GM23338 (cell line): ENCODE results near the gene TRPM1. TPM values are rescaled to one million over a fixed set of nuclear protein-coding genes. Genes with fewer than 3 reads are reported as not detected.

Experiments used
- ATAC-seq: fragments of 200-7000 bp; cut with Tn5 transposase; 3 replicates; pipeline ENCODE4 v1.9.1; 2020
- DNase-seq: peaks from one replicate; pipeline ENCODE4 v3.0.0-alpha.2; 2015; ENCODE audit warnings: low spot score
- H2AFZ ChIP-seq: fragments of 200-600 bp; sonication (generic); 2 replicates; pipeline ENCODE4 v1.8.0; 2016; ENCODE audit warnings: antibody characterized with exemption, mild to moderate bottlenecking, moderate library complexity
- H3F3A ChIP-seq: fragments of 200-600 bp; sonication (generic); replicated peaks from 2 replicates; pipeline ENCODE4 v1.8.0; 2017; ENCODE audit warnings: antibody characterized with exemption, mixed run types, low read depth
- H3K27ac ChIP-seq: fragments of 200-600 bp; sonication (generic); 2 replicates; pipeline ENCODE4 v1.6.1; 2016; ENCODE audit warnings: low read depth
- H3K27me3 ChIP-seq: fragments of 200-600 bp; sonication (generic); 2 replicates; pipeline ENCODE4 v1.8.0; 2016; ENCODE audit warnings: mild to moderate bottlenecking, mixed run types, moderate library complexity; ENCODE audit not compliant: insufficient read depth
- H3K36me3 ChIP-seq: fragments of 200-600 bp; sonication (generic); 2 replicates; pipeline ENCODE4 v1.8.0; 2016; ENCODE audit warnings: mild to moderate bottlenecking; ENCODE audit not compliant: insufficient read depth
- H3K4me1 ChIP-seq: fragments of 200-600 bp; sonication (generic); 2 replicates; pipeline ENCODE4 v1.8.0; 2016; ENCODE audit warnings: mild to moderate bottlenecking, moderate library complexity; ENCODE audit not compliant: insufficient read depth
- H3K4me2 ChIP-seq: fragments of 200-600 bp; sonication (generic); 2 replicates; pipeline ENCODE4 v1.7.1; 2017; ENCODE audit warnings: mixed run types
- H3K4me3 ChIP-seq: fragments of 200-600 bp; sonication (generic); 2 replicates; pipeline ENCODE4 v1.6.1; 2016; ENCODE audit warnings: mixed run types
- H3K79me2 ChIP-seq: fragments of 200-600 bp; sonication (generic); replicated peaks from 2 replicates; pipeline ENCODE4 v1.8.0; 2017; ENCODE audit warnings: mild to moderate bottlenecking; ENCODE audit not compliant: insufficient read depth
- H3K9me2 ChIP-seq: fragments of 200-600 bp; sonication (generic); 2 replicates; pipeline ENCODE4 v1.8.0; 2017; ENCODE audit not compliant: insufficient read depth
- H4K20me1 ChIP-seq: fragments of 200-600 bp; sonication (generic); replicated peaks from 2 replicates; pipeline ENCODE4 v1.8.0; 2017; ENCODE audit warnings: mild to moderate bottlenecking; ENCODE audit not compliant: insufficient read depth
- H3K27ac Mint-ChIP-seq: 2 replicates; pipeline ENCODE4 v1.8.0; 2020; ENCODE audit warnings: inconsistent platforms, mild to moderate bottlenecking, moderate library complexity, mixed read lengths
- H3K27me3 Mint-ChIP-seq: 3 replicates; pipeline ENCODE4 v1.8.0; 2022; ENCODE audit warnings: low read depth, mild to moderate bottlenecking, moderate library complexity, mixed read lengths, inconsistent platforms; ENCODE audit not compliant: insufficient read depth, poor library complexity
- H3K36me3 Mint-ChIP-seq: 3 replicates; pipeline ENCODE4 v1.8.0; 2021; ENCODE audit warnings: low read depth, mild to moderate bottlenecking, inconsistent platforms, moderate library complexity, mixed read lengths
- H3K4me1 Mint-ChIP-seq: 3 replicates; pipeline ENCODE4 v1.8.0; 2020; ENCODE audit warnings: mild to moderate bottlenecking, inconsistent platforms, mixed read lengths
- H3K4me3 Mint-ChIP-seq: 3 replicates; pipeline ENCODE4 v1.8.0; 2021; ENCODE audit warnings: moderate library complexity, mild to moderate bottlenecking, inconsistent platforms, mixed read lengths
- H3K9me3 Mint-ChIP-seq: 3 replicates; pipeline ENCODE4 v1.8.0; 2020; ENCODE audit warnings: moderate library complexity, mild to moderate bottlenecking, inconsistent platforms, mixed read lengths
- CREB1 ChIP-seq: fragments of 250-450 bp; sonication (Bioruptor Pico); IDR thresholded peaks from 2 replicates; pipeline ENCODE4 v1.5.0; 2020; ENCODE audit warnings: low read depth, mild to moderate bottlenecking, moderate library complexity
- EZH2 ChIP-seq: fragments of 200-600 bp; sonication (generic); IDR thresholded peaks from one replicate; pipeline ENCODE4 v1.8.0; 2017; ENCODE audit warnings: antibody characterized with exemption, mild to moderate bottlenecking, low read depth; ENCODE audit not compliant: unreplicated experiment
- EZH2phosphoT487 ChIP-seq: fragments of 200-600 bp; sonication (generic); IDR thresholded peaks from one replicate; pipeline ENCODE4 v1.8.1; 2018; ENCODE audit warnings: antibody characterized with exemption; ENCODE audit not compliant: unreplicated experiment
- JUNB ChIP-seq: IDR thresholded peaks from one replicate; pipeline ENCODE4 v1.6.1; 2016; ENCODE audit warnings: antibody characterized with exemption; ENCODE audit not compliant: unreplicated experiment
- NANOG ChIP-seq: IDR thresholded peaks from 2 replicates; pipeline ENCODE4 v1.6.1; 2016; ENCODE audit warnings: antibody characterized with exemption, borderline replicate concordance
- POLR2AphosphoS5 ChIP-seq: IDR thresholded peaks from 2 replicates; pipeline ENCODE4 v1.6.1; 2016; ENCODE audit warnings: antibody characterized with exemption, low read depth
- STAT1 ChIP-seq: IDR thresholded peaks from one replicate; pipeline ENCODE4 v1.6.1; 2016; ENCODE audit warnings: antibody characterized with exemption; ENCODE audit not compliant: unreplicated experiment
- ZNF114 ChIP-seq: fragments of 250-450 bp; sonication (Bioruptor Pico); IDR thresholded peaks from 2 replicates; pipeline ENCODE4 v1.5.0; 2020; ENCODE audit warnings: mild to moderate bottlenecking, moderate library complexity
- ZNF331 ChIP-seq: fragments of 250-450 bp; sonication (Bioruptor Pico); IDR thresholded peaks from 2 replicates; pipeline ENCODE4 v1.5.0; 2020; ENCODE audit warnings: low read depth, mild to moderate bottlenecking, moderate library complexity
- polyA plus RNA-seq: library from polyadenylated mRNA; unstranded; fragments of >200 nt; fragmentation: Nextera tagmentation; extraction: Ambion mirVana; gene quantifications from 2 replicates; pipeline ENCODE4 v1.2.1, GENCODE V29; 2016
- total RNA-seq: library from RNA; depleted of rRNA; stranded (reverse); fragments of >200 nt; shearing (Covaris generic); gene quantifications from 2 replicates; pipeline ENCODE4 v1.2.3, GENCODE V29; 2014
- TF ChIP-seq, protein P1 (sequence below): IDR thresholded peaks from 2 replicates; pipeline ENCODE4 v1.6.1; 2016; ENCODE audit warnings: antibody characterized with exemption
- TF ChIP-seq, protein P2 (sequence below), 2 experiments: fragments of 200-600 bp in 1 of 2; sonication (generic) in 1 of 2; conservative IDR thresholded peaks; 2 replicates each; pipeline versions ENCODE4 v1.5.1 to v1.6.1; 2016 to 2017; ENCODE audit warnings: antibody characterized with exemption in 2 of 2, low read depth in 2 of 2, mild to moderate bottlenecking in 2 of 2, moderate library complexity in 1 of 2
- TF ChIP-seq, protein P3 (sequence below): IDR thresholded peaks from one replicate; pipeline ENCODE4 v1.6.1; 2018; ENCODE audit warnings: antibody characterized with exemption; ENCODE audit not compliant: unreplicated experiment

The TRPM1 gene
- total and polyA plus RNA-seq, 2 experiments from 2014 or later = 0.19 TPM; not detected in 1

DNA sequence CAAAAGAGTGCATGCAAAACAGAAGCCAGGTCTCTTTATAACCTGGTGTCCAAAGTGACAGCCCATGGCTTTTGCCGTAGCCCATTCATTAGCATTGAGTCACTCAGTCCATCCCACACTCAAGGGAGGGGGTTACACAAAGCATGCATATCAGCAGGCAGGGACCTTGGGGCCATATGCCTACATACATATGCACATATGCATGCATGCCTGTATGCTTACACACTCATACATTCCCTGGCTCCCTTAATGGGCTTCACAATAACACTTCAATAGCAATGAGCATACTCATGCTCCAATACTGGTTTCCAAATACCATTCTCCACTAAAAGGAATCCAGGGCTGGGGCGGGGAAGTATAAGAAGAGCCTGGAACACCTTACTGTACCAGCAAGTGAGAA is 22.0 kb downstream of the TRPM1 start:
- no peaks in the 10 kb centered on the region for H3F3A ChIP-seq
- H3K4me1 ChIP-seq = peaks cover 52% of the 10 kb centered on the region
- H3K27ac Mint-ChIP-seq = peak overlapping the region; percentile 68
- peak overlapping the region; percentile 41 for H3K4me2 ChIP-seq
- H3K4me3 ChIP-seq = peak overlapping the region; percentile 6; the same call in 1 of the 2 replicates
- no peaks in the 10 kb centered on the region for H4K20me1 ChIP-seq
- 0 out of 2 replicates have a peak, but pooled peaks cover 2% of the 10 kb centered on the region for H3K9me2 ChIP-seq
- H3K36me3 Mint-ChIP-seq = no peaks in the 10 kb centered on the region
- H3K79me2 ChIP-seq = no peaks in the 10 kb centered on the region
- TF ChIP-seq POLR2AphosphoS5 (no peak), CREB1 (peak; percentile 21; the same call in 1 of the 2 replicates)
- TF ChIP-seq, protein P1, sequence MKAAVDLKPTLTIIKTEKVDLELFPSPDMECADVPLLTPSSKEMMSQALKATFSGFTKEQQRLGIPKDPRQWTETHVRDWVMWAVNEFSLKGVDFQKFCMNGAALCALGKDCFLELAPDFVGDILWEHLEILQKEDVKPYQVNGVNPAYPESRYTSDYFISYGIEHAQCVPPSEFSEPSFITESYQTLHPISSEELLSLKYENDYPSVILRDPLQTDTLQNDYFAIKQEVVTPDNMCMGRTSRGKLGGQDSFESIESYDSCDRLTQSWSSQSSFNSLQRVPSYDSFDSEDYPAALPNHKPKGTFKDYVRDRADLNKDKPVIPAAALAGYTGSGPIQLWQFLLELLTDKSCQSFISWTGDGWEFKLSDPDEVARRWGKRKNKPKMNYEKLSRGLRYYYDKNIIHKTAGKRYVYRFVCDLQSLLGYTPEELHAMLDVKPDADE = no peak
- DNase-seq = peak; percentile 71
- H3K4me3 Mint-ChIP-seq = peak overlapping the region; percentile 63; the same call in 1 of the 3 replicates
- peaks cover 68% of the 10 kb centered on the region for H3K4me1 Mint-ChIP-seq
- H3K9me3 Mint-ChIP-seq = no peaks in the 10 kb centered on the region
- no peak overlapping the region for H2AFZ ChIP-seq
- ATAC-seq = peak; percentile 24
- H3K27me3 ChIP-seq = no peaks in the 10 kb centered on the region
- peaks cover 9% of the 10 kb centered on the region for H3K27me3 Mint-ChIP-seq
- no peaks in the 10 kb centered on the region for H3K36me3 ChIP-seq
- H3K27ac ChIP-seq = peak overlapping the region; percentile 63; the same call in 1 of the 2 replicates

DNA sequence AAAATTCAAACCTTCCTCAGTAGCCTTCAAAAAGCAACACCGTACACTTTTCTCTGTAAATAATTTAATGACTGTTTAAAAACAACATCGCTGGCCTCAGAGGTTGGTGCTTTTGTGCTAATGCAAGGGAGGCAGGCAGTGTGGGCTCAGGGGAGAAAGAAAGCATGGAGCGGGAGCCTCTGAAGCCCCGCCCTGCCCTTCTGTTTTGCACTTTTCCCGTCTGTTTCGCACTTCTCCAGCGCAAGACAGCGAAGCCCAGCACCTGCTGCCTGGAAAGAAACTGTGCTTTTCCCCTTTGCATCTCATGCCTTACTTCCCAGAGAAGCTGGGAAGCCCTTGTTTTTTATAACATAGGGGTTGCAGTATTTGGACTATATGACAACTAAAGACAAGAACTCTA is 23.1 kb downstream of the TRPM1 start:
- H3K4me1 Mint-ChIP-seq = peaks cover 68% of the 10 kb centered on the region
- DNase-seq = peak; percentile 54
- TF ChIP-seq STAT1 (no peak), JUNB (no peak), CREB1 (no peak), POLR2AphosphoS5 (no peak), ZNF331 (CRISPR knock-in tag) (no peak), EZH2phosphoT487 (no peak), EZH2 (no peak), ZNF114 (CRISPR knock-in tag) (no peak), NANOG (no peak)
- TF ChIP-seq, protein P1 = no peak
- TF ChIP-seq, protein P2, sequence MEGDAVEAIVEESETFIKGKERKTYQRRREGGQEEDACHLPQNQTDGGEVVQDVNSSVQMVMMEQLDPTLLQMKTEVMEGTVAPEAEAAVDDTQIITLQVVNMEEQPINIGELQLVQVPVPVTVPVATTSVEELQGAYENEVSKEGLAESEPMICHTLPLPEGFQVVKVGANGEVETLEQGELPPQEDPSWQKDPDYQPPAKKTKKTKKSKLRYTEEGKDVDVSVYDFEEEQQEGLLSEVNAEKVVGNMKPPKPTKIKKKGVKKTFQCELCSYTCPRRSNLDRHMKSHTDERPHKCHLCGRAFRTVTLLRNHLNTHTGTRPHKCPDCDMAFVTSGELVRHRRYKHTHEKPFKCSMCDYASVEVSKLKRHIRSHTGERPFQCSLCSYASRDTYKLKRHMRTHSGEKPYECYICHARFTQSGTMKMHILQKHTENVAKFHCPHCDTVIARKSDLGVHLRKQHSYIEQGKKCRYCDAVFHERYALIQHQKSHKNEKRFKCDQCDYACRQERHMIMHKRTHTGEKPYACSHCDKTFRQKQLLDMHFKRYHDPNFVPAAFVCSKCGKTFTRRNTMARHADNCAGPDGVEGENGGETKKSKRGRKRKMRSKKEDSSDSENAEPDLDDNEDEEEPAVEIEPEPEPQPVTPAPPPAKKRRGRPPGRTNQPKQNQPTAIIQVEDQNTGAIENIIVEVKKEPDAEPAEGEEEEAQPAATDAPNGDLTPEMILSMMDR (conservative IDR thresholded peaks at IDR 0.05; ENCODE audit: low read depth in 2 of 2) = no peak
- TF ChIP-seq, protein P3, sequence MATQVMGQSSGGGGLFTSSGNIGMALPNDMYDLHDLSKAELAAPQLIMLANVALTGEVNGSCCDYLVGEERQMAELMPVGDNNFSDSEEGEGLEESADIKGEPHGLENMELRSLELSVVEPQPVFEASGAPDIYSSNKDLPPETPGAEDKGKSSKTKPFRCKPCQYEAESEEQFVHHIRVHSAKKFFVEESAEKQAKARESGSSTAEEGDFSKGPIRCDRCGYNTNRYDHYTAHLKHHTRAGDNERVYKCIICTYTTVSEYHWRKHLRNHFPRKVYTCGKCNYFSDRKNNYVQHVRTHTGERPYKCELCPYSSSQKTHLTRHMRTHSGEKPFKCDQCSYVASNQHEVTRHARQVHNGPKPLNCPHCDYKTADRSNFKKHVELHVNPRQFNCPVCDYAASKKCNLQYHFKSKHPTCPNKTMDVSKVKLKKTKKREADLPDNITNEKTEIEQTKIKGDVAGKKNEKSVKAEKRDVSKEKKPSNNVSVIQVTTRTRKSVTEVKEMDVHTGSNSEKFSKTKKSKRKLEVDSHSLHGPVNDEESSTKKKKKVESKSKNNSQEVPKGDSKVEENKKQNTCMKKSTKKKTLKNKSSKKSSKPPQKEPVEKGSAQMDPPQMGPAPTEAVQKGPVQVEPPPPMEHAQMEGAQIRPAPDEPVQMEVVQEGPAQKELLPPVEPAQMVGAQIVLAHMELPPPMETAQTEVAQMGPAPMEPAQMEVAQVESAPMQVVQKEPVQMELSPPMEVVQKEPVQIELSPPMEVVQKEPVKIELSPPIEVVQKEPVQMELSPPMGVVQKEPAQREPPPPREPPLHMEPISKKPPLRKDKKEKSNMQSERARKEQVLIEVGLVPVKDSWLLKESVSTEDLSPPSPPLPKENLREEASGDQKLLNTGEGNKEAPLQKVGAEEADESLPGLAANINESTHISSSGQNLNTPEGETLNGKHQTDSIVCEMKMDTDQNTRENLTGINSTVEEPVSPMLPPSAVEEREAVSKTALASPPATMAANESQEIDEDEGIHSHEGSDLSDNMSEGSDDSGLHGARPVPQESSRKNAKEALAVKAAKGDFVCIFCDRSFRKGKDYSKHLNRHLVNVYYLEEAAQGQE = no peak

More for the DNA sequence above, 23.1 kb downstream of the TRPM1 start:
- H3F3A ChIP-seq = no peaks in the 10 kb centered on the region
- Mint-ChIP-seq H3K27ac (no peak overlapping the region), H3K4me3 (no peak overlapping the region; the same call in 2 of the 3 replicates), H3K36me3 (no peaks in the 10 kb centered on the region), H3K9me3 (no peaks in the 10 kb centered on the region), H3K27me3 (peaks cover 6% of the 10 kb centered on the region)
- H4K20me1 ChIP-seq = no peaks in the 10 kb centered on the region
- peaks cover 52% of the 10 kb centered on the region for H3K4me1 ChIP-seq
- 0 out of 2 replicates have a peak, but pooled peaks cover 2% of the 10 kb centered on the region for H3K9me2 ChIP-seq
- H3K36me3 ChIP-seq = no peaks in the 10 kb centered on the region
- H3K27me3 ChIP-seq = no peaks in the 10 kb centered on the region
- peak; percentile 27 for ATAC-seq
- peak overlapping the region; percentile 5; the same call in 1 of the 2 replicates for H2AFZ ChIP-seq
- peak overlapping the region; percentile 16; the same call in 1 of the 2 replicates for H3K27ac ChIP-seq
- no peaks in the 10 kb centered on the region for H3K79me2 ChIP-seq
- peak overlapping the region; percentile 41 for H3K4me2 ChIP-seq
- H3K4me3 ChIP-seq = no peak overlapping the region
